GM21367 (cell line): ENCODE results near the gene CPVL.

Experiments
- ATAC-seq: cut with Tn5 transposase; IDR thresholded peaks from one replicate; pipeline ENCODE4 v1.9.1; 2021; ENCODE audit not compliant: unreplicated experiment

Gene CPVL

GRCh38 chr7:28984217-28984616 is 162.1 kb downstream of the CPVL start:
- ATAC-seq, result no peak

- ATAC-seq, result no peak
Observed at GRCh38 chr7:28983396-28984190, 162.7 kb downstream of the CPVL start.

- no peak for ATAC-seq
Observed at GRCh38 chr7:28981161-28981465, 165.2 kb downstream of the CPVL start.

DNA sequence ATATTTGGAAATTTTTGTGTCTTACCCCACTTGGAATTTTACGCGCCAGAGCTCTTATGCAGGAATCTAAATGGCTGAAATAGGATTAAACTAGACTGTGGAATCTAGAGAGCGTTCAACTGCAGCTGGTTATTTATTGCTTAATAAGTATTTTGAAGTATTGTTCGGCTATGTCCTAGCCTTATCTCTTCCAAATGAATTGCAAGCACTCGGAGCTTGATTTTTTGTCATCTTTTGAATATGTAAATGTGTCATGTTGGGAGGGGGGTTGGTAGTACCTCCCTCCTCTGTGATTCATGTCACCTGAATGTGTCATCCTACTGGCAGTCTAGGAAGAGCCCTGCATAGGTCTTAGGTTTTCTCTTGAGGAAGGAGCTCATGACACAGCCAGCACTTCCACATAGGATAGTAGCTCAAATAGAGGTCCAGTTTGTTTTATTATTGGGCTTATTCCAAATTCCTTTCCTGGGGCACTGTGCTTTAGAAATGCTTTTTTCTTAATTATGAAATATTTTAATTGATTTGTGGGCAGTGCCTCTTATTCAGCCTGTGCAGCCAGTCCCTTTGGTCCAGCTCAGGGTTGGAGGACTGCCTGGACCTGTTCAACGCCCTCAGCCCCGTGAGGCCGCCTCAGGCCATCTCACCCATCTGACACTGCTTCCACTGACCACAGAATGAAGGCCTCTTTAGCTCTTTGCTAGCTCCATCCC is 165.7 kb downstream of the CPVL start:
- ATAC-seq, result no peak

- ATAC-seq, result no peak
Observed at GRCh38 chr7:28979776-28980175, 166.6 kb downstream of the CPVL start.

DNA sequence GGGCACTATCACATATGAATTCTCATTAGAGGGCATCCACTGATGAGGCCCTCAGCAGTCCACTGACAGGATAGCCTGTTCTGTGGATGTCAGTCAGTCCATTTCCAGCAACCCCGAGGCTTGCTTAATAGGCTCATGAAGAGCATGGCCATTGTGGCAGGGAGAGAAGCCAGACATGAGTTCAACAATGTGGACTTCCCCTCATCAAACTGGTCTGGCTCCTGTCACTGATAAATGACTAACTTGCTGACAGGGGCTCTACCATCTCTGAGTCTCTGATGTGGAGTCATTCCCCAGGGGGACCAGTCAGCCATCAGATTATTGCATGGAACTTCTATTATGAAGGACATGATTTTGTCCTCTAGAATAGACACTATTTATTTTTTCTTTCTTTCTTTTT is 168.5 kb downstream of the CPVL start:
- no peak for ATAC-seq

DNA sequence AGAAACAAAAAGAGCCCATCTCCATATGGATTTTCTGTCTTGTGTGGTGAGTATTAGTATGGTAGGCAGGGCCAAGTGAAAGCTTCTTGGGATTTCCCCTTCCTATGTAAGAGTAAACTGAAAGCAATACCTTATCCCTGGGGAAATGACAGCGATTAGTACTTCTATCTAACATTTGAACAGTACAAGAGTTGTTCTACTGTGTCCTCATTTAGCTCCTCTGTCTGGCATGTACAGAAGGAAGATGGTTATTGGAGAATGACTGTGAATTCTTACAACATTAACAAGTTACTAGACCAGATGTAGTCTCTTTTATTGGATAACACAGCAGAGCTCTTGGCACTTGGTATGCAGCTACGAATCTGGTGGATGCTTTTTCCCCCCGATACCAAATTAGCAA is 170.3 kb downstream of the CPVL start:
- no peak for ATAC-seq

DNA sequence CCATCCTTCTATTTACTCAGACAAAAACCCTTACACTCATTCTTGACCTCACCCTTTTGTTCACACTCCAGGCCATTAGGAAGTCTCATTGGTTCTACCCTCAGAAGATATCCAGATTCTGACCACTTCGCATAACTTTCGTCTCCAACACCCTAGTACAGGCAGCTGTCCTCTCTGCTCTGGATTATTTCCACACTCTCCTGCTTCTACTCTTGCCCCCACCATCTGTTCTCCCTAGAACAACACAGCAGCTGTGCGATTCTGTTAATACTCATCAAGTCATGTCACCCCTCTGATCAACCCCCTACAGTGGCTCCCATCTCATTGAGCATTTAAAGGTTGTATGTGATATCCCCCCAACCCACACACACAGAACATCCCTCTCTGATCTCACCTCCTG is 172.7 kb downstream of the CPVL start:
- ATAC-seq, result no peak

DNA sequence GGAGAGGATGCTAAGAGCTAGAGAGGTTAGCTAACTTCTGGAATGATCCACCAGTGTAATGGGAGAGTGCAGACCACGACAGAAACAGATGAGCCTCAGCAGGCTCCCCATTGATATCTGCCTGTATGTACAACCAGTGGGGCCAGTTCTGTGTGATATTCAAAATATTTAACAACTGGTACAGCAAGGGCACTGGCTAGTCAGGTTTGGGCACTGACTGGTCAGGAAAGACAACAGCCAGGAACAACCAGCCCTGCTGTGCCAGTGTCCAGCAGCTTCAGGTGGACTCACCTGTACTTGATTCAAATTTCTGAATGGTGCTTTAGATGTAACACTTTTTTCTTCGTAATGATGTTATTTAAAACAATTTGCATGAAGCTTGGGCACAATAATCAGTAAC is 182.3 kb downstream of the CPVL start:
- no peak for ATAC-seq

DNA sequence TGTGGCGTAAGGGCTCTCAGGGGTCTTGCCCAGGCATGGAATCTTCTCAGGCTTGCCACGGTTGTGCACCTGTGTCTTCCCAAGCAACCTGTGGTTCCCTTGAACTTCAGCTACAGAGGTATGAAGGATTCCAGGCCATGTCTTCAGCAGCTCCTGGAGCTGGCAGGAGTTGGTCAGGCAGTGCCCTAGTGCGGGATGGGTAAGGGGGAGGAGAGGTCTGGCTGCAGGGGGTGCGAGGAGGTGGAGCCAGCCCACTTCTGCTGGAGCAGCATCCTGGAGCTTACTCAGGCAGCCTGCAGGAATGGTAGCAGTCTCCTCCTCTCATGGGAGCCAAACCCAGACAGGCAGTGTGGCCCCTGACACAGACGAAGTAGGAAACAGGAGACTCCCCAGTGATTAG is 184.4 kb downstream of the CPVL start:
- ATAC-seq, result no peak

GRCh38 chr7:28960071-28960840 is 186.1 kb downstream of the CPVL start:
- ATAC-seq, result no peak

GRCh38 chr7:28958980-28959347 is 187.4 kb downstream of the CPVL start:
- no peak for ATAC-seq

GRCh38 chr7:28958235-28958979 is 187.9 kb downstream of the CPVL start, which contains the start of gene TRIL:
Gene TRIL, minus strand, starts transcription at chr7:28958330. Its CDS starts 284 bp downstream, at chr7:28958046.
- no peak for ATAC-seq

DNA sequence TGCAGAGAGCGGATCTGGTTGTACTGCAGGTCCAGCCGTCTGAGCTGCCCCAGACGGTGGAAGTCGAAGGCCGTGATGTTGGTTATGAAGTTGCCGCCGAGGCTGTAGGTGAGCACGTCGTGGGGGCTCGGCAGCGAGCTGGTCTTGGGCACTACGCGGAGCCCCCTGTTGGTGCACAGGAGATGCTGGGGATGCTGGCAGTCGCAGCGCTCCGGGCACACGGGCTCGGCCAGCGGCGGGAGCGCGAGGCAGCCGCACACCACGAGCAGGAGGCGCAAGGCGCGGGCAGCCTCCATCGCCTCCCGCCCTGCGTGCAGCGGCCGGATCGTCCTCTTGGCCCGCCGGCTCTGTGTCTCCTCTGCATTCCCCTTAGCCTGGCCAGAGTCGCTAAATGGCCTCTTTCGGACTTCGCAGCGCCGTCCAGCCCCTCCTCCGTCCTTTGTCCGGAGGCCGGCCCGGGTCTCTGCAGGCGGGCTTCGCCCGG is 188.5 kb downstream of the CPVL start:
- ATAC-seq, result no peak

- no peak for ATAC-seq
Observed at GRCh38 chr7:28957064-28957750, 189.1 kb downstream of the CPVL start.

- ATAC-seq, result no peak
Observed at GRCh38 chr7:28956608-28957063, 189.7 kb downstream of the CPVL start.

DNA sequence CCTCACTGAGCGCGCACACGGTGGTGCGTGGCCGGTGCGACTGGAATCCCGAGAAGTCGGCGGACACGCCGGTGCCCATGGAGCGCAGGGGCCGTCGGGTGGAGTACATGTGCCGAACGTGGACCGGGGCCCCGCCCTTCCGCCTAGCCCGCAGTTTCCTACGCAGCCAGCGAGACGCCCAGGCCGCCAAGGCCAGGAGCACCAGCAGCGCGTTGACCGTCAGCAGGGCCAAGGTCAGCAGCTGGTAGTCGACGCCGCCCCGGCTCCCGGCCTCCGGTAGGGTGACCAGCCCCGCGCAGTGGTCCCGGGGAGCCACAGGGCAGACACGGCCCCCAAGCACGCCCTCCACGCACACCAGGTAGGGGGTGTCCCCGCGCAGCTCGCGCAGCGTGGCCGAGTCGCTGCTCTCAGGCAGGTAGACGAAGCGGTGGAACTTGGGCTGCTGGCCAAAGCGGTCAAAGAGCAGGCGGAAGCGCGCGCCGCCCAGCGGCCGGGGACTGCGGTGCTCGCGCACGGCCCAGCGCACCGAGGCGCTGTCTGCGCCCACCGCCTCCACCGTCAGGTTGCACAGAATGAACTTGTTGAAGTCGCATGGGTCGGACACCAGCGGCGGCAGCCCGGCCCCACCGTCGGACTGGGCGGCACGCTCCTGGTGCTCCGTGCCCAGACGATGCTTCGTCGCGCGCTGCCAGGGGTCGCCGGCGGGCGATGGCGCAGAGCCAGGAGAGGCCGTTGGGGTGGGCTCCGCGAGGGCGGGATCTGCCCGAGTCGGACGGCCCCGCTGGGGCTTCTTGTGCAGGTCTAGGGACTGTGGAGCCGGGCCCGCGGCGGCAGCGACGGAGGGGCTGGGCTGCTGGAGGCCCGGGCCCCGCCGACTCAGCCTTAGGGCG is 190.4 kb downstream of the CPVL start:
- ATAC-seq, result no peak

- no peak for ATAC-seq
Observed at GRCh38 chr7:28955356-28955717, 191.0 kb downstream of the CPVL start.

DNA sequence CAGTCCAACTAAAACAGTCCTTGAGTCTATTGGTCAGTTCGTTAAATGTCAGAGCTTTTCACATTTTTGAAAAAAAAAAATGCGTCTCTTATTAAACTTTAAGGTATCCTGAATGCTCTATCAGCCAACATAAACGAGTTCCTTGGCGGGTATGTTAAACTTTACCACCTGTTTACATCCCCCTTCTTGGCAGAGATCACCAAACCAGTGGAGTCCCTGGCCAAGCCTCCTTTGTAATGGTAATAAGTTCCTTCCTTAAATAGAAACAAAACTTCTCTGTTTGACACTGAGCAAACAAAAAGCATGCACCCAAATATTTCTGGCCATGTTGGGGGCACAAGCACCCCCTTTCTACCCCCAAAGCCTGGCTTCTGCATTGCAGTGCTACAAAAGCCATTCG is 191.4 kb downstream of the CPVL start:
- no peak for ATAC-seq
